K562 (cell line): Measurements from ENCODE around the gene RPTOR.

Experiments
- CBX2 ChIP-seq: fragments of 200-600 bp; sonication (generic); IDR thresholded peaks from one replicate; pipeline ENCODE4 v1.6.1; 2012; ENCODE audit warnings: mild to moderate bottlenecking, low read length, inconsistent platforms; ENCODE audit not compliant: insufficient read depth, poor library complexity, severe bottlenecking
- FOXA1 ChIP-seq: fragments of 450-650 bp; IDR thresholded peaks from 2 replicates; pipeline ENCODE4 v1.6.1; 2016; ENCODE audit warnings: mild to moderate bottlenecking, borderline replicate concordance
- PRPF4 ChIP-seq: fragments of 200-400 bp; formaldehyde crosslinking; IDR thresholded peaks from one replicate; pipeline ENCODE4 v1.6.1; 2017; ENCODE audit warnings: low read length, low read depth, mild to moderate bottlenecking; ENCODE audit not compliant: insufficient read depth, poor library complexity, severe bottlenecking
- SIRT6 ChIP-seq: IDR thresholded peaks from one replicate; pipeline ENCODE4 v1.6.1; 2012; ENCODE audit warnings: low read depth, mild to moderate bottlenecking, control low read depth, inconsistent platforms, low read length, moderate library complexity
- ZNF699 ChIP-seq: fragments of 250-450 bp; sonication (Bioruptor Pico); IDR thresholded peaks from 2 replicates; pipeline ENCODE4 v1.8.0; 2021; ENCODE audit warnings: mild to moderate bottlenecking, moderate library complexity; ENCODE audit not compliant: insufficient replicate concordance

- TF ChIP-seq FOXA1 (no peak), CBX2 (no peak), SIRT6 (no peak), PRPF4 (no peak), ZNF699 (no peak)
These were observed 315.5 kb downstream of the RPTOR start for GRCh38 chr17:80860101-80860671.
